ENCODE results near the gene PGAP2.

PGAP2 gene

DNA sequence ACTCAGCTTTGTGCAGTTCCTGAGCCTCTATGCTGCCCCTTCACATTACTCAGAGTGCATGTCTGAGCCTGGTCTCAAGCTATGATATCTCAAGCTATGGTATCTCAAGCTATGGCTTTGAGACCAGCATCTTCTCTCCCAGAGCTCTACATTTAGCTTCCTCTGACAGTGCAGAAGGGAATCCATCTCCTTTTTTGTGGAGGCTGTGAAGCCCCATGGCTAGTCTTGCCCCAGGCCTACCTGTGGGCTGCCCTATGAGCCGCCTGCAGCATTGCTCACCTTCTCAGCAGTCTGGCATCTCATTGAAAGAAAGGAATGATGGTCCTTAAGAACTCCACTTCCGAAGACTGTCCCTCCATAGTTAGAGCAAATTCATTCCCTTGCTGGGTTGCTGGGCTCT lies 12.6 kb downstream of the PGAP2 start:
- H3K27me3 ChIP-seq (ENCODE audit: control insufficient read depth in 1 of 2, insufficient read depth in 1 of 2, low read length in 2 of 2), result no peaks in the 10 kb centered on the region
- H2BK12ac ChIP-seq (ENCODE audit: low read length in 2 of 2), result no peak overlapping the region
- no peak overlapping the region for H3K4me2 ChIP-seq (ENCODE audit: low read length, poor library complexity, severe bottlenecking)
- H2BK5ac ChIP-seq (ENCODE audit: low read depth, low read length, poor library complexity, severe bottlenecking), result no peak overlapping the region
- H3K79me1 ChIP-seq (replicated peaks; ENCODE audit: low read length, poor library complexity, severe bottlenecking), result peaks cover 12% of the 10 kb centered on the region
- H4K91ac ChIP-seq (ENCODE audit: low read length), result no peak overlapping the region
- H3K9ac ChIP-seq (ENCODE audit: low read length), result no peak overlapping the region
- DNase-seq, result no peak
- H3K4me3 ChIP-seq (ENCODE audit: insufficient read depth in 1 of 2, low read depth in 1 of 2, low read length in 2 of 2), result no peak overlapping the region
- no peaks in the 10 kb centered on the region for H3K9me3 ChIP-seq (ENCODE audit: control insufficient read depth, low read length)
- H3K14ac ChIP-seq (ENCODE audit: low read length in 2 of 2), result no peak overlapping the region
- no peak overlapping the region for H2AFZ ChIP-seq (ENCODE audit: low read depth, low read length)
- H2BK15ac ChIP-seq (ENCODE audit: low read depth, poor library complexity, severe bottlenecking), result no peak overlapping the region
- H4K8ac ChIP-seq (ENCODE audit: low read length), result no peak overlapping the region
- no peak overlapping the region for H2BK120ac ChIP-seq (ENCODE audit: low read depth, low read length)
- H3K4ac ChIP-seq (ENCODE audit: low read depth in 1 of 2, low read length in 2 of 2), result no peak overlapping the region
- no peak overlapping the region for H3K27ac ChIP-seq (ENCODE audit: low read length, poor library complexity, severe bottlenecking)
- no peak overlapping the region for H2AK5ac ChIP-seq (ENCODE audit: low read length, severe bottlenecking)
- 98% methylated on average over 2 of the region's 2 CpGs for WGBS
- no peak overlapping the region for H3K23ac ChIP-seq (ENCODE audit: low read length in 2 of 2)
- H3K4me1 ChIP-seq (ENCODE audit: control insufficient read depth, insufficient read depth, low read depth, low read length), result peaks cover 5% of the 10 kb centered on the region
- no peak overlapping the region for H3K18ac ChIP-seq (ENCODE audit: low read depth in 1 of 2, low read length in 2 of 2)
- peaks cover 35 to 38% of the 10 kb centered on the region in 2 experiments for H3K36me3 ChIP-seq (ENCODE audit: control insufficient read depth in 1 of 2, insufficient read depth in 2 of 2, low read depth in 1 of 2, low read length in 2 of 2)

DNA sequence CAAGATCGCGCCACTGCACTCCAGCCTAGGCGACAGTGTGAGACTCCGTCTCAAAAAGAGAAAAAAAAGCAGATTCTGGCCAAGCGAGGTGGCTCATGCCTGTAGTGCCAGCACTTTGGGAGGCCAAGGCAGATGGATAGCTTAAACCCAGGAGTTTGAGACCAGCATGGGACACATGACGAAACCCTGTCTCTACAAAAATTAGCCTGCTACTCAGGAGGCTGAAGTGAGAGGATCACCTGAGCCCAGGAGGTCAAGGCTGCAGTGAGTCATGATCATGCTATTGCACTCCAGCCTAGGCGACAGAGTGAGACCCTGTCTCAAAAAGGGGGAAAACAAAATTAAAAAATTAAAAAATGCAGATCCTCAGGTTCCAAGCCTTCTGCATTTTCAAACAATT lies 14.0 kb downstream of the PGAP2 start:
- H2BK12ac ChIP-seq (ENCODE audit: low read length in 2 of 2), result no peak overlapping the region
- H3K23ac ChIP-seq (ENCODE audit: low read length in 2 of 2), result no peak overlapping the region
- H2AK5ac ChIP-seq (ENCODE audit: low read length, severe bottlenecking), result no peak overlapping the region
- H3K27me3 ChIP-seq (ENCODE audit: control insufficient read depth in 1 of 2, insufficient read depth in 1 of 2, low read length in 2 of 2), result no peaks in the 10 kb centered on the region
- H3K4me1 ChIP-seq (ENCODE audit: control insufficient read depth, insufficient read depth, low read depth, low read length), result peaks cover 5% of the 10 kb centered on the region
- no peak overlapping the region for H3K4me2 ChIP-seq (ENCODE audit: low read length, poor library complexity, severe bottlenecking)
- no peak overlapping the region for H3K4me3 ChIP-seq (ENCODE audit: insufficient read depth in 1 of 2, low read depth in 1 of 2, low read length in 2 of 2)
- no peak overlapping the region for H2BK15ac ChIP-seq (ENCODE audit: low read depth, poor library complexity, severe bottlenecking)
- no peak overlapping the region for H3K14ac ChIP-seq (ENCODE audit: low read length in 2 of 2)
- WGBS, result over 99% methylated on average over 6 of the region's 7 CpGs
- no peak overlapping the region for H4K91ac ChIP-seq (ENCODE audit: low read length)
- no peak overlapping the region for H2BK5ac ChIP-seq (ENCODE audit: low read depth, low read length, poor library complexity, severe bottlenecking)
- H2BK120ac ChIP-seq (ENCODE audit: low read depth, low read length), result no peak overlapping the region
- no peak overlapping the region for H3K9ac ChIP-seq (ENCODE audit: low read length)
- H3K18ac ChIP-seq (ENCODE audit: low read depth in 1 of 2, low read length in 2 of 2), result no peak overlapping the region
- H3K27ac ChIP-seq (ENCODE audit: low read length, poor library complexity, severe bottlenecking), result no peak overlapping the region
- H3K36me3 ChIP-seq (ENCODE audit: control insufficient read depth in 1 of 2, insufficient read depth in 2 of 2, low read depth in 1 of 2, low read length in 2 of 2), result peaks cover 44 to 50% of the 10 kb centered on the region in 2 experiments
- no peak overlapping the region for H2AFZ ChIP-seq (ENCODE audit: low read depth, low read length)
- H3K9me3 ChIP-seq (ENCODE audit: control insufficient read depth, low read length), result no peaks in the 10 kb centered on the region
- no peak overlapping the region for H3K4ac ChIP-seq (ENCODE audit: low read depth in 1 of 2, low read length in 2 of 2)
- H3K79me1 ChIP-seq (replicated peaks; ENCODE audit: low read length, poor library complexity, severe bottlenecking), result peaks cover 12% of the 10 kb centered on the region
- DNase-seq, result no peak
- H4K8ac ChIP-seq (ENCODE audit: low read length), result no peak overlapping the region

DNA sequence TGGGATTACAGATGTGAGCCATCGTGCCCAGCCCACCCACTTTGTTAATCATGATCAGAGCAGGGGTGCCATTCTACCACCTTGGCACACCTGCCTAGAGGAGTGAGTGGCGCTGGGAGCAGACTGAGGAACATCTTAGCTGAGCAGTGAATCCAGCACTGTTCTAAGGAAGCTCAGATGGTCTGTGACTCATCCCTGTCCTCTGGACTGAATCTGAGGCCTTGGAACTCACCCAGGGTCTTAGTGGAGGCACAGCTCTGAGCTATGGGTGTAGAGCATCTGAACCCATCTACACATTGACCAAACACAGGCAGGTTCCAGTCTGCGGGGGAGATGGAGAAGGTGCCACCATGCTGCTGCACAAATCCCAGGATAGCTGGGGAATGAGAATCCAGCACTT lies 14.9 kb downstream of the PGAP2 start:
- H4K91ac ChIP-seq (ENCODE audit: low read length), result no peak overlapping the region
- peaks cover 5% of the 10 kb centered on the region for H3K4me1 ChIP-seq (ENCODE audit: control insufficient read depth, insufficient read depth, low read depth, low read length)
- no peak overlapping the region for H2BK5ac ChIP-seq (ENCODE audit: low read depth, low read length, poor library complexity, severe bottlenecking)
- H2AFZ ChIP-seq (ENCODE audit: low read depth, low read length), result no peak overlapping the region
- H2BK15ac ChIP-seq (ENCODE audit: low read depth, poor library complexity, severe bottlenecking), result no peak overlapping the region
- WGBS, result 98% methylated on average over 3 of the region's 3 CpGs
- H3K27me3 ChIP-seq (ENCODE audit: control insufficient read depth in 1 of 2, insufficient read depth in 1 of 2, low read length in 2 of 2), result no peaks in the 10 kb centered on the region
- no peak overlapping the region for H2AK5ac ChIP-seq (ENCODE audit: low read length, severe bottlenecking)
- H3K4ac ChIP-seq (ENCODE audit: low read depth in 1 of 2, low read length in 2 of 2), result no peak overlapping the region
- DNase-seq, result peak; percentile 65
- no peak overlapping the region for H3K27ac ChIP-seq (ENCODE audit: low read length, poor library complexity, severe bottlenecking)
- H3K9me3 ChIP-seq (ENCODE audit: control insufficient read depth, low read length), result no peaks in the 10 kb centered on the region
- H3K18ac ChIP-seq (ENCODE audit: low read depth in 1 of 2, low read length in 2 of 2), result no peak overlapping the region
- no peak overlapping the region for H3K9ac ChIP-seq (ENCODE audit: low read length)
- H3K79me1 ChIP-seq (replicated peaks; ENCODE audit: low read length, poor library complexity, severe bottlenecking), result peaks cover 16% of the 10 kb centered on the region
- H3K4me3 ChIP-seq (ENCODE audit: insufficient read depth in 1 of 2, low read depth in 1 of 2, low read length in 2 of 2), result no peak overlapping the region
- peaks cover 51 to 57% of the 10 kb centered on the region in 2 experiments for H3K36me3 ChIP-seq (ENCODE audit: control insufficient read depth in 1 of 2, insufficient read depth in 2 of 2, low read depth in 1 of 2, low read length in 2 of 2)
- no peak overlapping the region for H2BK12ac ChIP-seq (ENCODE audit: low read length in 2 of 2)
- H2BK120ac ChIP-seq (ENCODE audit: low read depth, low read length), result no peak overlapping the region
- H3K4me2 ChIP-seq (ENCODE audit: low read length, poor library complexity, severe bottlenecking), result no peak overlapping the region
- H3K23ac ChIP-seq (ENCODE audit: low read length in 2 of 2), result peak overlapping the region in 1 of 2 experiments; percentile 40
- no peak overlapping the region for H4K8ac ChIP-seq (ENCODE audit: low read length)
- H3K14ac ChIP-seq (ENCODE audit: low read length in 2 of 2), result no peak overlapping the region

DNA sequence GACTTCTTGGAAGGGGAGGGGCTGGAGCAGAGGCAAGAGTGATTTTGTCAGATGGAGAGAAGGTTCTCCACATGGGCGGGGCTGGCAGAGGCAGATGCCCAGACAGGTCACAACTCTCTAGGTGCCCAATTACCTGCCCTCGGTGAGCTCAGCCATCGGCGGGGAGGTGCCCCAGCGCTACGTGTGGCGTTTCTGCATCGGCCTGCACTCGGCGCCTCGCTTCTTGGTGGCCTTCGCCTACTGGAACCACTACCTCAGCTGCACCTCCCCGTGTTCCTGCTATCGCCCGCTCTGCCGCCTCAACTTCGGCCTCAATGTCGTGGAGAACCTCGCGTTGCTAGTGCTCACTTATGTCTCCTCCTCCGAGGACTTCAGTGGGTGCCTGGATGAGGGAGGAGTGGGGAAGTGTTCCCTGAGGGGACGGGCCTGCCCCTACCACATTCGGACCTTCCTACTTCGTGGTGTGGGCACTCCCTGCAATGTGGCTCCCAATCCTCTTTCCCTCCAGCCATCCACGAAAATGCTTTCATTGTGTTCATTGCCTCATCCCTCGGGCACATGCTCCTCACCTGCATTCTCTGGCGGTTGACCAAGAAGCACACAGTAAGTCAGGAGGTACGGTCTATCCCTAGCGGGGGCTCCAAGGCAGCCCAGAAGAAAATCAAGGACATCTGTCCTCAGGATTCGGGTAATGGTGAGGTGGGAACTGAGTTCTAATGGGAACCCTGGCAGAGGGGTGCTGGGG lies 15.6 kb downstream of the PGAP2 start:
- Histone ChIP-seq H3K9me3 (ENCODE audit: control insufficient read depth, low read length) (no peaks in the 10 kb centered on the region), H3K4me1 (ENCODE audit: control insufficient read depth, insufficient read depth, low read depth, low read length) (peaks cover 5% of the 10 kb centered on the region), H2BK5ac (ENCODE audit: low read depth, low read length, poor library complexity, severe bottlenecking) (no peak overlapping the region), H3K36me3 (ENCODE audit: control insufficient read depth in 1 of 2, insufficient read depth in 2 of 2, low read depth in 1 of 2, low read length in 2 of 2) (peaks cover 51 to 57% of the 10 kb centered on the region in 2 experiments), H3K27ac (ENCODE audit: low read length, poor library complexity, severe bottlenecking) (no peak overlapping the region), H3K79me1 (replicated peaks; ENCODE audit: low read length, poor library complexity, severe bottlenecking) (peaks cover 15% of the 10 kb centered on the region), H2BK120ac (ENCODE audit: low read depth, low read length) (no peak overlapping the region), H3K23ac (ENCODE audit: low read length in 2 of 2) (no peak overlapping the region), H2AFZ (ENCODE audit: low read depth, low read length) (no peak overlapping the region), H3K4me2 (ENCODE audit: low read length, poor library complexity, severe bottlenecking) (no peak overlapping the region), H3K14ac (ENCODE audit: low read length in 2 of 2) (no peak overlapping the region), H2BK12ac (ENCODE audit: low read length in 2 of 2) (no peak overlapping the region), H3K27me3 (ENCODE audit: control insufficient read depth in 1 of 2, insufficient read depth in 1 of 2, low read length in 2 of 2) (no peaks in the 10 kb centered on the region), H4K91ac (ENCODE audit: low read length) (no peak overlapping the region), H3K18ac (ENCODE audit: low read depth in 1 of 2, low read length in 2 of 2) (no peak overlapping the region), H3K9ac (ENCODE audit: low read length) (no peak overlapping the region), H3K4ac (ENCODE audit: low read depth in 1 of 2, low read length in 2 of 2) (no peak overlapping the region), H4K8ac (ENCODE audit: low read length) (no peak overlapping the region), H2AK5ac (ENCODE audit: low read length, severe bottlenecking) (no peak overlapping the region), H3K4me3 (ENCODE audit: insufficient read depth in 1 of 2, low read depth in 1 of 2, low read length in 2 of 2) (peak overlapping the region in 1 of 2 experiments; percentile 9), H2BK15ac (ENCODE audit: low read depth, poor library complexity, severe bottlenecking) (no peak overlapping the region)
- no peak for DNase-seq
- WGBS, result 95% methylated on average over 29 of the region's 30 CpGs
